Measurements from ENCODE around the gene TBC1D5.

DNA sequence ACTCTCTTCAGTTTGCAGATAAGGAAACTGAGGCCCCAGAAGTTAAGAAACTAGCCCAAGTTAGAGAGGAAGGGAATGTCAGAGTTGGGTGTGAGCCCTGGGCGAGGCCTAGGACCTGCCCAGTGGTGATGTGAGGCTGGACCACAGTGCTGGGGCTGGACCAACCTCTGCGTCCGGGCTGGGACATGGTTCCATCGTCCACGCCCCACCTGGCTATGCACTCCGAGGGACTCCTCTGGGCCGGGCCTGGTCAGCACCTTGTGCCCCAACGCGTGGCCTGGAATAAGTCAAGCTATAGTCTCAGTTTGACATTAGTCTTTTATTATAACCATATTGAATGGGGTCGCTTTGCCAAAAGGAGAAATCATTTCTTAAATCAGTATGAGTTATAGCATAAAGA is 585.6 kb downstream of the TBC1D5 start:
- TF ChIP-seq CEBPB (IDR thresholded peaks at IDR 0.05; ENCODE audit: low read depth, low read length), result no peak
- no peak for TF ChIP-seq MAFK (IDR thresholded peaks at IDR 0.05; ENCODE audit: low read depth, low read length)
- TF ChIP-seq, protein P1, sequence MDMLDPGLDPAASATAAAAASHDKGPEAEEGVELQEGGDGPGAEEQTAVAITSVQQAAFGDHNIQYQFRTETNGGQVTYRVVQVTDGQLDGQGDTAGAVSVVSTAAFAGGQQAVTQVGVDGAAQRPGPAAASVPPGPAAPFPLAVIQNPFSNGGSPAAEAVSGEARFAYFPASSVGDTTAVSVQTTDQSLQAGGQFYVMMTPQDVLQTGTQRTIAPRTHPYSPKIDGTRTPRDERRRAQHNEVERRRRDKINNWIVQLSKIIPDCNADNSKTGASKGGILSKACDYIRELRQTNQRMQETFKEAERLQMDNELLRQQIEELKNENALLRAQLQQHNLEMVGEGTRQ (IDR thresholded peaks at IDR 0.05; ENCODE audit: low read depth, low read length), result no peak
- TF ChIP-seq, protein P2, sequence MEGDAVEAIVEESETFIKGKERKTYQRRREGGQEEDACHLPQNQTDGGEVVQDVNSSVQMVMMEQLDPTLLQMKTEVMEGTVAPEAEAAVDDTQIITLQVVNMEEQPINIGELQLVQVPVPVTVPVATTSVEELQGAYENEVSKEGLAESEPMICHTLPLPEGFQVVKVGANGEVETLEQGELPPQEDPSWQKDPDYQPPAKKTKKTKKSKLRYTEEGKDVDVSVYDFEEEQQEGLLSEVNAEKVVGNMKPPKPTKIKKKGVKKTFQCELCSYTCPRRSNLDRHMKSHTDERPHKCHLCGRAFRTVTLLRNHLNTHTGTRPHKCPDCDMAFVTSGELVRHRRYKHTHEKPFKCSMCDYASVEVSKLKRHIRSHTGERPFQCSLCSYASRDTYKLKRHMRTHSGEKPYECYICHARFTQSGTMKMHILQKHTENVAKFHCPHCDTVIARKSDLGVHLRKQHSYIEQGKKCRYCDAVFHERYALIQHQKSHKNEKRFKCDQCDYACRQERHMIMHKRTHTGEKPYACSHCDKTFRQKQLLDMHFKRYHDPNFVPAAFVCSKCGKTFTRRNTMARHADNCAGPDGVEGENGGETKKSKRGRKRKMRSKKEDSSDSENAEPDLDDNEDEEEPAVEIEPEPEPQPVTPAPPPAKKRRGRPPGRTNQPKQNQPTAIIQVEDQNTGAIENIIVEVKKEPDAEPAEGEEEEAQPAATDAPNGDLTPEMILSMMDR (conservative IDR thresholded peaks at IDR 0.05; ENCODE audit: low read depth, low read length), result no peak
- TF ChIP-seq RCOR1 (IDR thresholded peaks at IDR 0.05; ENCODE audit: insufficient replicate concordance, low read length), result no peak
- no peak for TF ChIP-seq ELK1 (IDR thresholded peaks at IDR 0.05; ENCODE audit: borderline replicate concordance, low read depth, low read length)
- TF ChIP-seq POLR2A (IDR thresholded peaks at IDR 0.05; ENCODE audit: low read depth, low read length), result no peak
- TF ChIP-seq RFX5 (IDR thresholded peaks at IDR 0.05; ENCODE audit: low read depth, low read length), result no peak

Data from IMR-90 (cell line).